Lower leg skin (tissue), 3 donors: ENCODE data around the gene XYLT1.

Experiments
- POLR2A ChIP-seq, 2 donors: fragments of 450-650 bp; IDR thresholded peaks; one replicate each; pipeline ENCODE4 v1.6.1; 2016 to 2017; ENCODE audit warnings: antibody characterized with exemption in 2 of 2, mild to moderate bottlenecking in 1 of 2, moderate library complexity in 1 of 2
- TF ChIP-seq, protein P1 (sequence below), 3 donors: fragments of 450-650 bp; IDR thresholded peaks; one replicate each; pipeline ENCODE4 v1.5.1; 2016; ENCODE audit warnings: antibody characterized with exemption in 3 of 3, mild to moderate bottlenecking in 3 of 3, moderate library complexity in 2 of 3

DNA sequence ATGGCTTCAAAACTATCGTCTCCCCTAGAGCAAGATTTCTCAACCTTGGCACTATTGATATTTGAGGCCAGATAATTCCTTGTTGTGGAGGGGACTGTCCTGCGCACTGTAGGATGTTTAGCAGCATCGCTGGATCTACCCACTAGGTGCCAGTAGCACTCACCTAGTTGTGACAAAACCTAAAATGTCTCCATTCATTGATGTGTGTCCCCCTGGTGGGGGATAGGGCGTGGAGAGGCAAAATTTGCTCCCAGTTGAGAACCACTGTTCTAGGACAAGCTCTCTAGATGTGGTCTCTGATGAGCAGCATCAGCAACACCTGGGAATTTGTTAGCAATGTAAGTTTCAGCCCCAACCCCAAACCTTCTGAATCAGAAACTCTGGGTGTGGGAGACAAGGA lies 259.0 kb downstream of the XYLT1 start:
- TF ChIP-seq, protein P1, sequence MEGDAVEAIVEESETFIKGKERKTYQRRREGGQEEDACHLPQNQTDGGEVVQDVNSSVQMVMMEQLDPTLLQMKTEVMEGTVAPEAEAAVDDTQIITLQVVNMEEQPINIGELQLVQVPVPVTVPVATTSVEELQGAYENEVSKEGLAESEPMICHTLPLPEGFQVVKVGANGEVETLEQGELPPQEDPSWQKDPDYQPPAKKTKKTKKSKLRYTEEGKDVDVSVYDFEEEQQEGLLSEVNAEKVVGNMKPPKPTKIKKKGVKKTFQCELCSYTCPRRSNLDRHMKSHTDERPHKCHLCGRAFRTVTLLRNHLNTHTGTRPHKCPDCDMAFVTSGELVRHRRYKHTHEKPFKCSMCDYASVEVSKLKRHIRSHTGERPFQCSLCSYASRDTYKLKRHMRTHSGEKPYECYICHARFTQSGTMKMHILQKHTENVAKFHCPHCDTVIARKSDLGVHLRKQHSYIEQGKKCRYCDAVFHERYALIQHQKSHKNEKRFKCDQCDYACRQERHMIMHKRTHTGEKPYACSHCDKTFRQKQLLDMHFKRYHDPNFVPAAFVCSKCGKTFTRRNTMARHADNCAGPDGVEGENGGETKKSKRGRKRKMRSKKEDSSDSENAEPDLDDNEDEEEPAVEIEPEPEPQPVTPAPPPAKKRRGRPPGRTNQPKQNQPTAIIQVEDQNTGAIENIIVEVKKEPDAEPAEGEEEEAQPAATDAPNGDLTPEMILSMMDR (IDR thresholded peaks at IDR 0.05), result no peak
- TF ChIP-seq POLR2A (IDR thresholded peaks at IDR 0.05), result no peak
